ENCODE data around the gene LRRC28. TPM values are rescaled to one million over a fixed set of nuclear protein-coding genes. Genes with fewer than 3 reads are reported as not detected.

LRRC28 gene
- total and polyA plus RNA-seq, 9 of the 15 experiments (the other 6 are each of a cell fraction or from before 2014, with no cell fraction given) = 5.5 to 17.4 (median 7.9) TPM

GRCh38 chr15:99435113-99435695 is 183.9 kb downstream of the LRRC28 start:
- no peak overlapping the region; a peak in 1 of 4 replicates for H3K9ac ChIP-seq (ENCODE audit: insufficient read depth in 1 of 2, low read depth in 2 of 2, low read length in 2 of 2)
- under 1% methylated on average over 15 of the region's 20 CpGs for WGBS (ENCODE audit: insufficient coverage, low coverage, missing lambda C conversion rate)
- in situ Hi-C loops (cut with MboI) = no loop called here
- H3K27ac ChIP-seq (ENCODE audit: extremely low read depth, low read depth, low read length) = no peak overlapping the region
- intact Hi-C loops (cut with micrococcal nuclease) = no loop called here
- peaks cover 36 to 97% of the 10 kb centered on the region in 2 experiments for H3K27me3 ChIP-seq (ENCODE audit: control insufficient read depth in 2 of 2, insufficient read depth in 2 of 2, low read length in 2 of 2)
- no peak overlapping the region for H3K4me2 ChIP-seq (ENCODE audit: insufficient read depth, low read length)
- no TSS peak for BruUV-seq (replicated peaks)
- DNase-seq (ENCODE audit: extremely low read depth in 1 of 4, low spot score in 3 of 4) (no peak), ATAC-seq (no peak), FAIRE-seq (no peak)
- H2AFZ ChIP-seq (ENCODE audit: low read depth, low read length) = no peak overlapping the region
- H3K4me3 ChIP-seq = no peak overlapping the region
- H3K4me1 ChIP-seq (replicated peaks in 1 of 2; ENCODE audit: control insufficient read depth in 2 of 2, insufficient read depth in 2 of 2, low read length in 2 of 2) = peaks cover 0 to 22% of the 10 kb centered on the region in 2 experiments; a peak in 3 of 5 replicates
- POLR2A ChIA-PET = interaction anchor here (1.0 kb wide), 1 partner anchor 14 kb away, joined by 3 read pairs; no protein-coding TSS in a partner anchor
- peaks cover 10% of the 10 kb centered on the region for H4K20me1 ChIP-seq (replicated peaks; ENCODE audit: control insufficient read depth, insufficient read depth, low read length)
- CTCF ChIA-PET (ENCODE audit: low intra/inter-chr PET ratio) = no interaction called here
- H3K36me3 ChIP-seq (ENCODE audit: control insufficient read depth, insufficient read depth, low read length) = no peaks in the 10 kb centered on the region
- TF ChIP-seq, protein P1, sequence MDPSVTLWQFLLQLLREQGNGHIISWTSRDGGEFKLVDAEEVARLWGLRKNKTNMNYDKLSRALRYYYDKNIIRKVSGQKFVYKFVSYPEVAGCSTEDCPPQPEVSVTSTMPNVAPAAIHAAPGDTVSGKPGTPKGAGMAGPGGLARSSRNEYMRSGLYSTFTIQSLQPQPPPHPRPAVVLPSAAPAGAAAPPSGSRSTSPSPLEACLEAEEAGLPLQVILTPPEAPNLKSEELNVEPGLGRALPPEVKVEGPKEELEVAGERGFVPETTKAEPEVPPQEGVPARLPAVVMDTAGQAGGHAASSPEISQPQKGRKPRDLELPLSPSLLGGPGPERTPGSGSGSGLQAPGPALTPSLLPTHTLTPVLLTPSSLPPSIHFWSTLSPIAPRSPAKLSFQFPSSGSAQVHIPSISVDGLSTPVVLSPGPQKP (CRISPR knock-in tag; IDR thresholded peaks at IDR 0.05) = no peak
- no peak for TF ChIP-seq GABPA (tag; conservative IDR thresholded peaks at IDR 0.05; ENCODE audit: low read depth)
- TF ChIP-seq ZNF143 (CRISPR knock-in tag; IDR thresholded peaks at IDR 0.05) = no peak
- TF ChIP-seq MLX (CRISPR knock-in tag; conservative IDR thresholded peaks at IDR 0.05) = no peak
- no peaks in the 10 kb centered on the region for H3K79me2 ChIP-seq (ENCODE audit: control insufficient read depth, insufficient read depth, low read length)
- no peaks in the 10 kb centered on the region for H3K9me1 ChIP-seq (ENCODE audit: control insufficient read depth, insufficient read depth, low read length)
- H3K9me3 ChIP-seq (replicated peaks; ENCODE audit: control insufficient read depth, insufficient read depth, low read depth, low read length) = no peaks in the 10 kb centered on the region

Measured in K562 (cell line).